KMS-11 (cell line): ENCODE measurements around the gene IER3.

Source experiments
- H2AFZ ChIP-seq: fragments of 200-600 bp; sonication (generic); 2 replicates; pipeline ENCODE4 v1.6.1; 2016; ENCODE audit warnings: antibody characterized with exemption, mixed run types, low read depth
- H3K27ac ChIP-seq: fragments of 200-600 bp; sonication (generic); 2 replicates; pipeline ENCODE4 v1.6.1; 2016; ENCODE audit warnings: mild to moderate bottlenecking, mixed run types
- H3K27me3 ChIP-seq: fragments of 200-600 bp; sonication (generic); 2 replicates; pipeline ENCODE4 v1.6.1; 2017; ENCODE audit warnings: mild to moderate bottlenecking, low read depth, mixed run types, moderate library complexity; ENCODE audit not compliant: insufficient read depth
- H3K36me3 ChIP-seq: fragments of 200-600 bp; sonication (generic); 2 replicates; pipeline ENCODE4 v1.6.1; 2017; ENCODE audit warnings: mild to moderate bottlenecking, mixed run types; ENCODE audit not compliant: insufficient read depth
- H3K4me1 ChIP-seq: fragments of 200-600 bp; sonication (generic); 2 replicates; pipeline ENCODE4 v1.6.1; 2016; ENCODE audit warnings: mild to moderate bottlenecking, low read depth, mixed run types; ENCODE audit not compliant: poor library complexity, severe bottlenecking
- H3K4me2 ChIP-seq: fragments of 200-600 bp; sonication (generic); 2 replicates; pipeline ENCODE4 v1.7.0; 2016; ENCODE audit warnings: mild to moderate bottlenecking, mixed run types
- H3K4me3 ChIP-seq: fragments of 200-600 bp; sonication (generic); IDR thresholded peaks from 2 replicates; pipeline ENCODE4 v1.6.1; 2017; ENCODE audit warnings: low read depth, low read length, mixed read lengths; ENCODE audit not compliant: insufficient read depth
- H3K79me2 ChIP-seq: fragments of 200-600 bp; sonication (generic); 2 replicates; pipeline ENCODE4 v1.6.1; 2016; ENCODE audit warnings: low read depth, mixed run types; ENCODE audit not compliant: insufficient read depth
- H3K9ac ChIP-seq: fragments of 200-600 bp; sonication (generic); 2 replicates; pipeline ENCODE4 v1.6.1; 2016; ENCODE audit warnings: mild to moderate bottlenecking, mixed run types
- H4K20me1 ChIP-seq: fragments of 200-600 bp; sonication (generic); 2 replicates; pipeline ENCODE4 v1.6.1; 2016; ENCODE audit warnings: mild to moderate bottlenecking, mixed run types; ENCODE audit not compliant: insufficient read depth
- CTCF ChIP-seq: fragments of 200-600 bp; sonication (generic); conservative IDR thresholded peaks from 2 replicates; pipeline ENCODE4 v1.6.1; 2017; ENCODE audit warnings: low read depth, mild to moderate bottlenecking, antibody characterized with exemption, low read length, moderate library complexity, mixed read lengths

Gene IER3

GRCh38 chr6:30781395-30781742 lies 37.0 kb upstream of the IER3 start:
- Histone ChIP-seq H3K4me2 (no peak overlapping the region), H3K4me1 (no peaks in the 10 kb centered on the region)

GRCh38 chr6:30780642-30780920 lies 36.2 kb upstream of the IER3 start:
- Histone ChIP-seq H3K36me3 (no peaks in the 10 kb centered on the region), H3K4me2 (no peak overlapping the region), H4K20me1 (no peaks in the 10 kb centered on the region), H3K27me3 (no peaks in the 10 kb centered on the region), H3K4me3 (no peak overlapping the region), H3K9ac (no peak overlapping the region), H3K4me1 (no peaks in the 10 kb centered on the region), H3K79me2 (no peaks in the 10 kb centered on the region), H2AFZ (no peak overlapping the region), H3K27ac (no peak overlapping the region)
- TF ChIP-seq CTCF: no peak

More at GRCh38 chr6:30781395-30781742, 37.0 kb upstream of the IER3 start:
- no peak overlapping the region for H3K4me3 ChIP-seq
- no peak for TF ChIP-seq CTCF
- no peak overlapping the region for H2AFZ ChIP-seq
- H3K36me3 ChIP-seq: no peaks in the 10 kb centered on the region
- no peak overlapping the region for H3K27ac ChIP-seq
- H4K20me1 ChIP-seq: no peaks in the 10 kb centered on the region
- H3K9ac ChIP-seq: no peak overlapping the region
- H3K79me2 ChIP-seq: no peaks in the 10 kb centered on the region
- H3K27me3 ChIP-seq: no peaks in the 10 kb centered on the region

GRCh38 chr6:30779850-30780641 lies 35.7 kb upstream of the IER3 start:
- Histone ChIP-seq H3K4me3 (no peak overlapping the region), H4K20me1 (no peaks in the 10 kb centered on the region), H3K4me2 (no peak overlapping the region), H3K4me1 (no peaks in the 10 kb centered on the region), H2AFZ (no peak overlapping the region), H3K9ac (no peak overlapping the region), H3K27ac (no peak overlapping the region), H3K27me3 (no peaks in the 10 kb centered on the region), H3K36me3 (no peaks in the 10 kb centered on the region), H3K79me2 (no peaks in the 10 kb centered on the region)
- TF ChIP-seq CTCF: no peak

- H3K27ac ChIP-seq: no peak overlapping the region
- no peak for TF ChIP-seq CTCF
- H3K4me2 ChIP-seq: no peak overlapping the region
- no peak overlapping the region for H3K9ac ChIP-seq
- H3K4me3 ChIP-seq: no peak overlapping the region
- H3K79me2 ChIP-seq: no peaks in the 10 kb centered on the region
- H2AFZ ChIP-seq: no peak overlapping the region
- no peaks in the 10 kb centered on the region for H3K27me3 ChIP-seq
- H3K4me1 ChIP-seq: no peaks in the 10 kb centered on the region
- H3K36me3 ChIP-seq: no peaks in the 10 kb centered on the region
- H4K20me1 ChIP-seq: no peaks in the 10 kb centered on the region
Observed at GRCh38 chr6:30778001-30778635, 33.8 kb upstream of the IER3 start.
